Neural cell (in vitro differentiated cells): ENCODE data around the gene TPP1. TPM values are rescaled to one million over a fixed set of nuclear protein-coding genes. Genes with fewer than 3 reads are reported as not detected.

Source experiments
- H2AFZ ChIP-seq: fragments of 200-600, 300-800 bp; sonication (generic), shearing (Covaris generic); 2 replicates; pipeline ENCODE4 v1.6.0; 2014; ENCODE audit warnings: low read depth, mild to moderate bottlenecking, antibody characterized with exemption, low read length, moderate library complexity
- H3F3A ChIP-seq: fragments of 200-600 bp; shearing (Covaris generic); 2 replicates; pipeline ENCODE4 v1.6.1; 2016; ENCODE audit warnings: mild to moderate bottlenecking, moderate library complexity, mixed read lengths, antibody characterized with exemption, low read length; ENCODE audit not compliant: insufficient read depth, poor library complexity, severe bottlenecking
- H3K27ac ChIP-seq: fragments of 200-600, 300-800 bp; sonication (generic), shearing (Covaris generic); 2 replicates; pipeline ENCODE4 v1.5.1; 2014; ENCODE audit warnings: mild to moderate bottlenecking, low read length, moderate library complexity
- H3K27me3 ChIP-seq: fragments of 300-800, 200-600 bp; sonication (generic), shearing (Covaris generic); 2 replicates; pipeline ENCODE4 v1.6.0; 2014; ENCODE audit warnings: mild to moderate bottlenecking, low read depth, low read length, moderate library complexity; ENCODE audit not compliant: insufficient read depth
- H3K36me3 ChIP-seq: fragments of 300-800, 200-600 bp; sonication (generic), shearing (Covaris generic); 2 replicates; pipeline ENCODE4 v1.5.1; 2014; ENCODE audit warnings: mild to moderate bottlenecking, antibody characterized with exemption, low read length, moderate library complexity; ENCODE audit not compliant: insufficient read depth
- H3K4me2 ChIP-seq: fragments of 300-800, 200-600 bp; sonication (generic), shearing (Covaris generic); 2 replicates; pipeline ENCODE4 v1.6.0; 2014; ENCODE audit warnings: mild to moderate bottlenecking, low read length
- H3K4me3 ChIP-seq: fragments of 300-800, 200-600 bp; sonication (generic), shearing (Covaris generic); 2 replicates; pipeline ENCODE4 v1.5.1; 2014; ENCODE audit warnings: mild to moderate bottlenecking, low read length, moderate library complexity
- H3K79me2 ChIP-seq: fragments of 200-600 bp; shearing (Covaris generic); replicated peaks from 2 replicates; pipeline ENCODE4 v1.6.0; 2014; ENCODE audit warnings: mild to moderate bottlenecking, low read length, moderate library complexity; ENCODE audit not compliant: insufficient read depth
- H3K9ac ChIP-seq: fragments of 300-800, 200-600 bp; sonication (generic), shearing (Covaris generic); 2 replicates; pipeline ENCODE4 v1.6.1; 2016; ENCODE audit warnings: mild to moderate bottlenecking, low read length, mixed read lengths
- H3K9me2 ChIP-seq: fragments of 200-600 bp; shearing (Covaris generic); 2 replicates; pipeline ENCODE4 v1.6.1; 2016; ENCODE audit warnings: mild to moderate bottlenecking, low read length, mixed read lengths; ENCODE audit not compliant: insufficient read depth
- H3K9me3 ChIP-seq: fragments of 200-600, 300-800 bp; sonication (generic), shearing (Covaris generic); 2 replicates; pipeline ENCODE4 v1.6.1; 2016; ENCODE audit warnings: mild to moderate bottlenecking, mixed run types, low read length, moderate library complexity, mixed read lengths
- H4K20me1 ChIP-seq: fragments of 200-600 bp; shearing (Covaris generic); 2 replicates; pipeline ENCODE4 v1.6.1; 2016; ENCODE audit warnings: mild to moderate bottlenecking, mixed run types; ENCODE audit not compliant: insufficient read depth
- CTCF ChIP-seq: fragments of 450-650 bp; IDR thresholded peaks from 2 replicates; pipeline ENCODE4 v1.5.1; 2014; ENCODE audit warnings: antibody characterized with exemption, mild to moderate bottlenecking, moderate library complexity; ENCODE audit not compliant: poor library complexity, severe bottlenecking
- EP300 ChIP-seq: fragments of 450-650 bp; conservative IDR thresholded peaks from 2 replicates; pipeline ENCODE4 v1.6.1; 2014; ENCODE audit warnings: antibody characterized with exemption, mild to moderate bottlenecking, moderate library complexity; ENCODE audit not compliant: poor library complexity, severe bottlenecking
- EZH2 ChIP-seq: fragments of 200-600, 300-800 bp; shearing (Covaris generic), sonication (generic); IDR thresholded peaks from 2 replicates; pipeline ENCODE4 v1.6.1; 2014; ENCODE audit warnings: antibody characterized with exemption, low read length, borderline replicate concordance, mild to moderate bottlenecking; ENCODE audit not compliant: insufficient read depth, poor library complexity, severe bottlenecking
- MXI1 ChIP-seq: fragments of 450-650 bp; conservative IDR thresholded peaks from 2 replicates; pipeline ENCODE4 v1.6.1; 2014; ENCODE audit warnings: antibody characterized with exemption, mild to moderate bottlenecking; ENCODE audit not compliant: poor library complexity, severe bottlenecking
- POLR2AphosphoS5 ChIP-seq: IDR thresholded peaks from 2 replicates; pipeline ENCODE4 v1.6.1; 2012
- RAD21 ChIP-seq: fragments of 450-650 bp; conservative IDR thresholded peaks from 2 replicates; pipeline ENCODE4 v1.6.1; 2014; ENCODE audit warnings: antibody characterized with exemption, mild to moderate bottlenecking, moderate library complexity
- REST ChIP-seq: IDR thresholded peaks from 2 replicates; pipeline ENCODE4 v1.6.1; 2012; ENCODE audit warnings: borderline replicate concordance
- SMC3 ChIP-seq: fragments of 450-650 bp; conservative IDR thresholded peaks from 2 replicates; pipeline ENCODE4 v1.6.1; 2014; ENCODE audit warnings: antibody characterized with exemption, mild to moderate bottlenecking, moderate library complexity; ENCODE audit not compliant: poor library complexity
- TAF1 ChIP-seq: IDR thresholded peaks from 2 replicates; pipeline ENCODE4 v1.6.1; 2012; ENCODE audit warnings: low read depth
- polyA plus RNA-seq: library from polyadenylated mRNA; depleted of rRNA; stranded (reverse); fragments of >200 nt; gene quantifications from 2 replicates; pipeline ENCODE4 v1.2.3, GENCODE V29; 2014

TPP1 gene
- polyA plus RNA-seq, 1 donor from 2014 or later = 3.8 TPM

- Histone ChIP-seq H4K20me1 (peaks cover 81% of the 10 kb centered on the region), H3K27ac (no peak overlapping the region), H3K79me2 (peaks cover 78% of the 10 kb centered on the region), H3K36me3 (no peaks in the 10 kb centered on the region), H3K9me2 (no peaks in the 10 kb centered on the region), H3K9me3 (no peaks in the 10 kb centered on the region), H3K27me3 (no peaks in the 10 kb centered on the region), H3F3A (no peaks in the 10 kb centered on the region), H2AFZ (no peak overlapping the region), H3K4me2 (no peak overlapping the region), H3K9ac (no peak overlapping the region), H3K4me3 (no peak overlapping the region)
- TF ChIP-seq EZH2 (no peak), MXI1 (no peak), TAF1 (no peak), CTCF (no peak), EP300 (no peak), REST (no peak), RAD21 (no peak), POLR2AphosphoS5 (no peak), SMC3 (no peak)
Measured at GRCh38 chr11:6640985-6641701, 21.9 kb upstream of the TPP1 start.

- Histone ChIP-seq H3F3A (no peaks in the 10 kb centered on the region), H3K79me2 (peaks cover 72% of the 10 kb centered on the region), H2AFZ (no peak overlapping the region), H3K4me2 (no peak overlapping the region), H3K9me3 (no peaks in the 10 kb centered on the region), H3K27ac (no peak overlapping the region), H3K9ac (no peak overlapping the region), H3K4me3 (no peak overlapping the region), H4K20me1 (peaks cover 83% of the 10 kb centered on the region), H3K9me2 (no peaks in the 10 kb centered on the region), H3K27me3 (no peaks in the 10 kb centered on the region), H3K36me3 (no peaks in the 10 kb centered on the region)
- no peak for TF ChIP-seq TAF1
- TF ChIP-seq POLR2AphosphoS5 = no peak
- no peak for TF ChIP-seq RAD21
- no peak for TF ChIP-seq REST
- TF ChIP-seq CTCF = no peak
- TF ChIP-seq MXI1 = no peak
- no peak for TF ChIP-seq EZH2
- no peak for TF ChIP-seq SMC3
- TF ChIP-seq EP300 = no peak
Measured at GRCh38 chr11:6640036-6640984, 21.1 kb upstream of the TPP1 start.
